Cardiac fibroblast (primary cell): ENCODE data around the gene NEIL3.

Source experiments
- DNase-seq, 2 donors: peaks; one replicate each; pipeline versions ENCODE4 v3.0.0 to v3.0.0-alpha.2; 2010; ENCODE audit warnings: low read depth in 2 of 2
- H3K4me3 ChIP-seq, 2 donors: replicated peaks in 1 of 2; 1 replicate in 1 of 2; 2 replicates in 1 of 2; pipeline ENCODE4 v1.5.1; 2011; ENCODE audit warnings: low read depth in 2 of 2, low read length in 2 of 2, mild to moderate bottlenecking in 2 of 2, moderate library complexity in 1 of 2
- CTCF ChIP-seq: IDR thresholded peaks from one replicate; pipeline ENCODE4 v1.5.1; 2011; ENCODE audit warnings: low read depth, mild to moderate bottlenecking, low read length, inconsistent platforms

Gene NEIL3, protein sequence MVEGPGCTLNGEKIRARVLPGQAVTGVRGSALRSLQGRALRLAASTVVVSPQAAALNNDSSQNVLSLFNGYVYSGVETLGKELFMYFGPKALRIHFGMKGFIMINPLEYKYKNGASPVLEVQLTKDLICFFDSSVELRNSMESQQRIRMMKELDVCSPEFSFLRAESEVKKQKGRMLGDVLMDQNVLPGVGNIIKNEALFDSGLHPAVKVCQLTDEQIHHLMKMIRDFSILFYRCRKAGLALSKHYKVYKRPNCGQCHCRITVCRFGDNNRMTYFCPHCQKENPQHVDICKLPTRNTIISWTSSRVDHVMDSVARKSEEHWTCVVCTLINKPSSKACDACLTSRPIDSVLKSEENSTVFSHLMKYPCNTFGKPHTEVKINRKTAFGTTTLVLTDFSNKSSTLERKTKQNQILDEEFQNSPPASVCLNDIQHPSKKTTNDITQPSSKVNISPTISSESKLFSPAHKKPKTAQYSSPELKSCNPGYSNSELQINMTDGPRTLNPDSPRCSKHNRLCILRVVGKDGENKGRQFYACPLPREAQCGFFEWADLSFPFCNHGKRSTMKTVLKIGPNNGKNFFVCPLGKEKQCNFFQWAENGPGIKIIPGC

GRCh38 chr4:177309522-177310371, at the start of gene NEIL3:
Gene NEIL3 (plus strand): TSS chr4:177309874. CDS start chr4:177309954, 80 bp downstream.
- DNase-seq, result peak; percentile 93 to 94
- no peak for TF ChIP-seq CTCF
- H3K4me3 ChIP-seq, result peak within 1 kb of the TSS; percentile 69 to 85

- DNase-seq, result no peak
- TF ChIP-seq CTCF, result no peak
- H3K4me3 ChIP-seq, result no peak overlapping the region
Observed at GRCh38 chr4:177263818-177264217, 45.9 kb upstream of the NEIL3 start.

DNA sequence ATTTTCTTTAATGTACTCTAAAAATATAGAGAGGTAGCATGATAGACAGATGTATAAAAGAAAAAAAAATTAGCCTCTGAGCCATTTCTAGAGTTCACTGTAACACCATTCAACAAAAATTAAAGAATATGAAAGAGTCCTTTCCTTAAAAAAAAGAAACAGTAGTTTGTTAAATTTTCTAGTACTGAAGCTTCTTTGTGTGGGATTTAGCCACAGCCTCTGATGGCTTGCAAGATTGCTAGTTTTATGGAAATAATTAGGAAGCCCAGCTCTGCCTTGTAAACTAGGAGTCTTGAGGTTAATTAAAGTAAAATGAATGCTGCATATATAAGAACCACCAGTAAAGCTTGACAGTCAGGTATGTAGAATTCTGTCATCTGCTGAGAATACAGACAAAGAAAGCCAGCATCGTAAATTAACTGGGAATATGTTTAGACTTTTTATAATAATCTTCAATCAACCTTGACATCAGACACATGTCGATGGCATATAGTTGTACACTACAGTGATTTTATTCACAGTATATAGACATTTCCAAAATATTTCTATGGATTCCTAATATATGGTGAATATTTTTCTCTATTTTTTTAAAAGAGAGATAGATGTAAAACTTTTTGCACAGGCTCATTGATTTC, 44.8 kb upstream of the NEIL3 start:
- no peak overlapping the region for H3K4me3 ChIP-seq
- no peak for DNase-seq
- TF ChIP-seq CTCF, result no peak

GRCh38 chr4:177265729-177266128, 43.9 kb upstream of the NEIL3 start:
- DNase-seq, result no peak
- TF ChIP-seq CTCF, result no peak
- no peak overlapping the region for H3K4me3 ChIP-seq

DNA sequence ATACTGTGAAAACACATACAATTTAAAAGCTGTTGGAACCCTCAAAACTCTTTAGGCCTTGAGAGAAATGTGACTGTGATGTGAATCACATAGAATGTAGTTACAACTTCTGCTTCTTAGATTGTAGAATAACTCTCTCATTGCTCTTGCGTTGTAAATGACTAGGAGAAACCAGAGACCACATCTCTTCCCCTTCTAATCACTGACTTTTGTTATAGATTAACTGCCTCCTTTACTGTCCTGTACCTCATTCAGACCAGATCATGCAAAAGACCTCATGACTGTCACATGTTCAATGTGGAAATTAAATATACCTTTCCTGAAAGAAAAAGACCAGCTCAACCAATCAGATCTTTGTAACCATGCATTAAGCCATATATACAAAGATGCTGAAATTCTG, 43.2 kb upstream of the NEIL3 start:
- TF ChIP-seq CTCF, result no peak
- no peak overlapping the region for H3K4me3 ChIP-seq
- DNase-seq, result no peak

GRCh38 chr4:177267911-177268310, 41.8 kb upstream of the NEIL3 start:
- TF ChIP-seq CTCF, result no peak
- H3K4me3 ChIP-seq, result no peak overlapping the region
- DNase-seq, result no peak
